Cerebellar cortex (tissue), 1 donor: ENCODE data around the gene RPS6KA5.
"Not testable (repeated sequence)": the region's sequence is repeated elsewhere in the genome, so short reads cannot be mapped to it uniquely, and the experiment has no call there.

Source experiments
- DNase-seq: peaks from one replicate; pipeline ENCODE4 v3.0.0-alpha.2; 2015; ENCODE audit warnings: low spot score

The RPS6KA5 gene

GRCh38 chr14:90870950-90871604 lies 189.4 kb downstream of the RPS6KA5 start:
- DNase-seq, result no peak

- no peak for DNase-seq
Measured at GRCh38 chr14:90867501-90867900, 192.9 kb downstream of the RPS6KA5 start.

GRCh38 chr14:90866833-90867232 lies 193.6 kb downstream of the RPS6KA5 start:
- DNase-seq, result no peak

- no peak for DNase-seq
Measured at GRCh38 chr14:90864741-90865140, 195.7 kb downstream of the RPS6KA5 start.

GRCh38 chr14:90858511-90858910 lies 201.9 kb downstream of the RPS6KA5 start:
- no peak for DNase-seq

GRCh38 chr14:90857866-90858265 lies 202.6 kb downstream of the RPS6KA5 start:
- DNase-seq, result no peak

- not testable (repeated sequence) for DNase-seq
Measured at GRCh38 chr14:90856115-90856514, 204.3 kb downstream of the RPS6KA5 start.

GRCh38 chr14:90853116-90853515 lies 207.3 kb downstream of the RPS6KA5 start:
- no peak for DNase-seq

- DNase-seq, result no peak
Measured at GRCh38 chr14:90851327-90852036, 209.0 kb downstream of the RPS6KA5 start.

- no peak for DNase-seq
Measured at GRCh38 chr14:90850487-90850886, 210.0 kb downstream of the RPS6KA5 start.

- DNase-seq, result no peak
Measured at GRCh38 chr14:90849787-90850444, 210.5 kb downstream of the RPS6KA5 start.

- no peak for DNase-seq
Measured at GRCh38 chr14:90848944-90849731, 211.3 kb downstream of the RPS6KA5 start.

GRCh38 chr14:90846511-90846910 lies 213.9 kb downstream of the RPS6KA5 start:
- no peak for DNase-seq

GRCh38 chr14:90844321-90844720 lies 216.1 kb downstream of the RPS6KA5 start:
- DNase-seq, result no peak

- no peak for DNase-seq
Measured at GRCh38 chr14:90842726-90843125, 217.7 kb downstream of the RPS6KA5 start.

GRCh38 chr14:90840667-90841066 lies 219.8 kb downstream of the RPS6KA5 start:
- not testable (repeated sequence) for DNase-seq

- DNase-seq, result no peak
Measured at GRCh38 chr14:90839889-90840266, 220.6 kb downstream of the RPS6KA5 start.

- no peak for DNase-seq
Measured at GRCh38 chr14:90839024-90839888, 221.2 kb downstream of the RPS6KA5 start.

- DNase-seq, result not testable (repeated sequence)
Measured at GRCh38 chr14:90838531-90838930, 221.9 kb downstream of the RPS6KA5 start.

GRCh38 chr14:90837355-90837754 lies 223.1 kb downstream of the RPS6KA5 start:
- DNase-seq, result no peak

GRCh38 chr14:90836692-90837063 lies 223.8 kb downstream of the RPS6KA5 start:
- no peak for DNase-seq
